Mesenchymal stem cell (in vitro differentiated cells and primary cell): ENCODE measurements around the gene KIAA0232.

Experiments
- DNase-seq: peaks from one replicate; pipeline ENCODE4 v3.0.0-alpha.2; 2013
- H2AFZ ChIP-seq: one replicate; pipeline ENCODE4 v1.6.1; 2013; ENCODE audit warnings: low read depth, mild to moderate bottlenecking, control low read depth, inconsistent platforms, low read length, moderate library complexity
- H2AK5ac ChIP-seq: 2 replicates; pipeline ENCODE4 v1.6.1; 2013; ENCODE audit warnings: low read length, moderate library complexity, mild to moderate bottlenecking, inconsistent platforms; ENCODE audit not compliant: severe bottlenecking
- H2BK120ac ChIP-seq: one replicate; pipeline ENCODE4 v1.6.1; 2013; ENCODE audit warnings: low read depth, mild to moderate bottlenecking, inconsistent platforms, low read length, moderate library complexity
- H2BK12ac ChIP-seq, 2 experiments: one replicate each; pipeline ENCODE4 v1.6.1; 2013; ENCODE audit warnings: inconsistent platforms in 2 of 2, low read length in 2 of 2, mild to moderate bottlenecking in 2 of 2, moderate library complexity in 2 of 2, control low read depth in 1 of 2
- H2BK15ac ChIP-seq: one replicate; pipeline ENCODE4 v1.6.1; 2013; ENCODE audit warnings: mild to moderate bottlenecking, low read depth, inconsistent platforms; ENCODE audit not compliant: poor library complexity, severe bottlenecking
- H2BK5ac ChIP-seq: 2 replicates; pipeline ENCODE4 v1.6.1; 2013; ENCODE audit warnings: low read depth, mild to moderate bottlenecking, low read length, control low read depth, inconsistent platforms; ENCODE audit not compliant: poor library complexity, severe bottlenecking
- H3K14ac ChIP-seq, 2 experiments: one replicate each; pipeline ENCODE4 v1.6.1; 2013; ENCODE audit warnings: inconsistent platforms in 2 of 2, low read length in 2 of 2, control low read depth in 1 of 2, mild to moderate bottlenecking in 1 of 2, moderate library complexity in 1 of 2
- H3K18ac ChIP-seq, 2 experiments: one replicate each; pipeline ENCODE4 v1.6.1; 2013; ENCODE audit warnings: inconsistent platforms in 2 of 2, low read length in 2 of 2, control low read depth in 1 of 2, low read depth in 1 of 2, mild to moderate bottlenecking in 1 of 2
- H3K23ac ChIP-seq, 2 experiments: one replicate each; pipeline ENCODE4 v1.6.1; 2013; ENCODE audit warnings: inconsistent platforms in 2 of 2, low read length in 2 of 2, mild to moderate bottlenecking in 2 of 2, moderate library complexity in 2 of 2, control low read depth in 1 of 2
- H3K27ac ChIP-seq: 2 replicates; pipeline ENCODE4 v1.5.1; 2013; ENCODE audit warnings: mild to moderate bottlenecking, moderate library complexity, low read length, control low read depth, inconsistent platforms; ENCODE audit not compliant: poor library complexity, severe bottlenecking
- H3K27me3 ChIP-seq, 2 experiments: 2 replicates each; pipeline versions ENCODE4 v1.6.1 to v1.7.0; 2013; ENCODE audit warnings: low read length in 2 of 2, mild to moderate bottlenecking in 2 of 2, moderate library complexity in 2 of 2, control low read depth in 1 of 2, inconsistent platforms in 1 of 2; ENCODE audit not compliant: control insufficient read depth in 1 of 2, insufficient read depth in 1 of 2
- H3K36me3 ChIP-seq, 2 experiments: 2 replicates each; pipeline versions ENCODE4 v1.6.1 to v1.7.0; 2013; ENCODE audit warnings: low read length in 2 of 2, control low read depth in 1 of 2, inconsistent platforms in 1 of 2, low read depth in 1 of 2, mild to moderate bottlenecking in 1 of 2; ENCODE audit not compliant: insufficient read depth in 2 of 2, control insufficient read depth in 1 of 2
- H3K4ac ChIP-seq, 2 experiments: one replicate each; pipeline ENCODE4 v1.6.1; 2013; ENCODE audit warnings: inconsistent platforms in 2 of 2, low read length in 2 of 2, mild to moderate bottlenecking in 2 of 2, moderate library complexity in 2 of 2, control low read depth in 1 of 2, low read depth in 1 of 2
- H3K4me1 ChIP-seq: 2 replicates; pipeline ENCODE4 v1.6.1; 2013; ENCODE audit warnings: low read depth, low read length, control low read depth; ENCODE audit not compliant: control insufficient read depth, insufficient read depth
- H3K4me2 ChIP-seq: 2 replicates; pipeline ENCODE4 v1.6.1; 2013; ENCODE audit warnings: low read length, mild to moderate bottlenecking, inconsistent platforms; ENCODE audit not compliant: poor library complexity, severe bottlenecking
- H3K4me3 ChIP-seq, 2 experiments: 2 replicates each; pipeline versions ENCODE4 v1.5.1 to v1.7.0; 2013; ENCODE audit warnings: low read length in 2 of 2, mild to moderate bottlenecking in 2 of 2, control low read depth in 1 of 2, low read depth in 1 of 2; ENCODE audit not compliant: insufficient read depth in 1 of 2
- H3K79me1 ChIP-seq: replicated peaks from 2 replicates; pipeline ENCODE4 v1.6.1; 2013; ENCODE audit warnings: mild to moderate bottlenecking, control low read depth, low read length, inconsistent platforms; ENCODE audit not compliant: poor library complexity, severe bottlenecking
- H3K9ac ChIP-seq: 2 replicates; pipeline ENCODE4 v1.7.0; 2013; ENCODE audit warnings: mild to moderate bottlenecking, low read length, moderate library complexity
- H3K9me3 ChIP-seq: 2 replicates; pipeline ENCODE4 v1.7.0; 2013; ENCODE audit warnings: mild to moderate bottlenecking, low read length; ENCODE audit not compliant: control insufficient read depth
- H4K8ac ChIP-seq: one replicate; pipeline ENCODE4 v1.6.1; 2013; ENCODE audit warnings: inconsistent platforms, mild to moderate bottlenecking, low read length, moderate library complexity
- H4K91ac ChIP-seq: one replicate; pipeline ENCODE4 v1.6.1; 2013; ENCODE audit warnings: mild to moderate bottlenecking, low read length, inconsistent platforms
- WGBS: methylation state at CpG from one replicate; pipeline ENCODE4 v1.1.7; 2013; ENCODE audit warnings: mixed read lengths; 5-methylcytosine and 5-hydroxymethylcytosine counted together

KIAA0232 gene

DNA sequence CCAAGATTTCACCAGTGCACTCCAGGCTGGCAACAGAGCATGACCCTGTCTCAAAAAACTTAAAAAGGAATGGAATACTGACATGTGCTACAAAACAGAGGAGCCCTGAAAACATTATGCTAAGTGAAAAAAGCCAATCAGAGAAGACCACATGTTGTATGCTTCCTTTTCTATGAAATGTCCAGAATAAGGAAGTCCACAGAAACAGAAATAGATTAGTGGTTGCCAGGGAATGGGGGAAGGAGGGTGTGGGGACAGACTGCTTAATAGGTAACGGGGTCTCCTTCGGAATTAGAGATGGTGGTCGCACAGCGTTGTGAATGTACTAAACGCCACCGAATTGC, 30.1 kb upstream of the KIAA0232 start:
- Histone ChIP-seq H2BK15ac (no peak overlapping the region), H3K27ac (no peak overlapping the region), H4K91ac (no peak overlapping the region), H2AFZ (no peak overlapping the region), H3K9ac (no peak overlapping the region), H3K79me1 (no peaks in the 10 kb centered on the region), H3K4me1 (peaks cover 15% of the 10 kb centered on the region), H4K8ac (no peak overlapping the region), H3K9me3 (no peaks in the 10 kb centered on the region), H2AK5ac (no peak overlapping the region), H3K4me3 (no peak overlapping the region), H3K36me3 (no peaks in the 10 kb centered on the region), H2BK12ac (no peak overlapping the region), H3K23ac (no peak overlapping the region), H3K14ac (no peak overlapping the region), H3K4ac (no peak overlapping the region), H2BK5ac (no peak overlapping the region), H2BK120ac (no peak overlapping the region), H3K18ac (no peak overlapping the region), H3K27me3 (no peaks in the 10 kb centered on the region), H3K4me2 (no peak overlapping the region)
- no peak for DNase-seq
- 98% methylated on average over 6 of the region's 6 CpGs for WGBS

GRCh38 chr4:6753103-6753560, 29.4 kb upstream of the KIAA0232 start:
- no peak overlapping the region for H2AK5ac ChIP-seq
- H2AFZ ChIP-seq = no peak overlapping the region
- peaks cover 15% of the 10 kb centered on the region for H3K4me1 ChIP-seq
- H3K23ac ChIP-seq = no peak overlapping the region
- H3K4me3 ChIP-seq = no peak overlapping the region
- no peak overlapping the region for H3K14ac ChIP-seq
- H3K27me3 ChIP-seq = no peaks in the 10 kb centered on the region
- H2BK12ac ChIP-seq = no peak overlapping the region
- no peak overlapping the region for H3K4me2 ChIP-seq
- peak overlapping the region; percentile 66 for H4K91ac ChIP-seq
- H3K79me1 ChIP-seq = no peaks in the 10 kb centered on the region
- no peaks in the 10 kb centered on the region for H3K36me3 ChIP-seq
- no peak overlapping the region for H3K27ac ChIP-seq
- no peaks in the 10 kb centered on the region for H3K9me3 ChIP-seq
- WGBS = 87% methylated on average over 18 of the region's 18 CpGs
- no peak overlapping the region for H4K8ac ChIP-seq
- H2BK15ac ChIP-seq = no peak overlapping the region
- no peak overlapping the region for H2BK5ac ChIP-seq
- no peak overlapping the region for H3K4ac ChIP-seq
- H2BK120ac ChIP-seq = no peak overlapping the region
- no peak overlapping the region for H3K18ac ChIP-seq
- no peak overlapping the region for H3K9ac ChIP-seq
- no peak for DNase-seq

- H2BK5ac ChIP-seq = no peak overlapping the region
- H2BK120ac ChIP-seq = no peak overlapping the region
- no peak overlapping the region for H3K23ac ChIP-seq
- no peak overlapping the region for H3K4me2 ChIP-seq
- H4K8ac ChIP-seq = no peak overlapping the region
- no peak overlapping the region for H3K18ac ChIP-seq
- 95% methylated on average over 8 of the region's 9 CpGs for WGBS
- peaks cover 12% of the 10 kb centered on the region for H3K4me1 ChIP-seq
- H2BK15ac ChIP-seq = no peak overlapping the region
- H2AFZ ChIP-seq = no peak overlapping the region
- H3K4ac ChIP-seq = no peak overlapping the region
- no peak overlapping the region for H2AK5ac ChIP-seq
- H3K27me3 ChIP-seq = peaks cover 0 to 3% of the 10 kb centered on the region in 2 experiments
- no peak overlapping the region for H4K91ac ChIP-seq
- H3K9me3 ChIP-seq = no peaks in the 10 kb centered on the region
- H3K27ac ChIP-seq = no peak overlapping the region
- no peak for DNase-seq
- no peaks in the 10 kb centered on the region for H3K36me3 ChIP-seq
- no peak overlapping the region for H3K14ac ChIP-seq
- no peaks in the 10 kb centered on the region for H3K79me1 ChIP-seq
- no peak overlapping the region for H3K4me3 ChIP-seq
- no peak overlapping the region for H2BK12ac ChIP-seq
- H3K9ac ChIP-seq = no peak overlapping the region
Measured at GRCh38 chr4:6753891-6754290, 28.6 kb upstream of the KIAA0232 start.

DNA sequence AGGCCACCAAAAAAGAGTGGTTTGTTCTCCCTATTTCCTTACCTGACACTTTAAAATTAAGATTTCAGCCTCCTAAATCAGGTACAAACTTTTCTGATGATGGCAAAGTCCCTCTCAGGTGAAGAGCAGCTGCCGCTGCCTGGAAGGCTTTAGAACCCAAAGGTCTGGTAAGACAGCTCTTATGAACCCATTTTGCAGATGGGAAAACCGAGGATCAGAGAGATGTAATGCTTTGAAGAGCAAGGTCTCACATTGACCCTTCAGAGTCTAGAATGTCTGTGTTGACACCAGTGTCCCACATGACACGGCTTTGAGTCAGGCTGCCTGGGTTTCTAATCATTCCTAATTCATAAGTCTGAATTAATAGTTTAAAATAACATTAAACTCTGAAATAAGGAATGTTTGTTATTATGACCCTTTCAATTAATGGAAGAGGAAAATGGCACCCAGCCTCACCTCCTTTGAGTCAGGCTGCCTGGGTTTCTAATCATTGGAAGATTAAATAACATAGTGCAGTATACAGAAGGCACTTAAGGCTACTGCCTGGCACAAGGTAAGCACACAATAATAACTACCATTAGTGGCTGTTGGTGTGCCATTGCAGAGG, 27.9 kb upstream of the KIAA0232 start:
- H3K36me3 ChIP-seq = no peaks in the 10 kb centered on the region
- H2AFZ ChIP-seq = no peak overlapping the region
- H4K91ac ChIP-seq = no peak overlapping the region
- no peaks in the 10 kb centered on the region for H3K79me1 ChIP-seq
- no peak overlapping the region for H3K23ac ChIP-seq
- H4K8ac ChIP-seq = no peak overlapping the region
- no peak overlapping the region for H3K9ac ChIP-seq
- no peaks in the 10 kb centered on the region for H3K9me3 ChIP-seq
- H3K18ac ChIP-seq = no peak overlapping the region
- no peak overlapping the region for H2AK5ac ChIP-seq
- H3K4me3 ChIP-seq = no peak overlapping the region
- no peak overlapping the region for H2BK12ac ChIP-seq
- peaks cover 0 to 3% of the 10 kb centered on the region in 2 experiments for H3K27me3 ChIP-seq
- H3K4ac ChIP-seq = no peak overlapping the region
- 81% methylated on average over 2 of the region's 3 CpGs for WGBS
- no peak overlapping the region for H2BK15ac ChIP-seq
- H3K4me1 ChIP-seq = peaks cover 6% of the 10 kb centered on the region
- no peak overlapping the region for H2BK120ac ChIP-seq
- H3K27ac ChIP-seq = no peak overlapping the region
- H3K4me2 ChIP-seq = no peak overlapping the region
- no peak for DNase-seq
- H3K14ac ChIP-seq = no peak overlapping the region
- H2BK5ac ChIP-seq = no peak overlapping the region
